Erythroblast (primary cell): ENCODE data around the gene LRRC43.

ENCODE experiments used
- GATA1 ChIP-seq: IDR thresholded peaks from 2 replicates; pipeline ENCODE4 v1.6.1; 2011; ENCODE audit warnings: low read depth, mild to moderate bottlenecking, control low read depth, low read length, moderate library complexity
- POLR2A ChIP-seq: IDR thresholded peaks from 2 replicates; pipeline ENCODE4 v1.6.1; 2011; ENCODE audit warnings: mild to moderate bottlenecking, low read length

GRCh38 chr12:122204167-122205052 lies 21.5 kb downstream of the LRRC43 start:
- TF ChIP-seq POLR2A (no peak), GATA1 (no peak)
